ENCODE measurements around the gene CLEC17A. TPM values are rescaled to one million over a fixed set of nuclear protein-coding genes. Genes with fewer than 3 reads are reported as not detected.
A peak's percentile ranks its signal among the peaks of the same experiment; 100 is the strongest.
"Not testable (repeated sequence)": the region's sequence is repeated elsewhere in the genome, so short reads cannot be mapped to it uniquely, and the experiment has no call there.

The CLEC17A gene
- total and polyA plus RNA-seq, 2 of the 13 experiments (the other 11 are each of a cell fraction or from before 2014, with no cell fraction given), result not detected

DNA sequence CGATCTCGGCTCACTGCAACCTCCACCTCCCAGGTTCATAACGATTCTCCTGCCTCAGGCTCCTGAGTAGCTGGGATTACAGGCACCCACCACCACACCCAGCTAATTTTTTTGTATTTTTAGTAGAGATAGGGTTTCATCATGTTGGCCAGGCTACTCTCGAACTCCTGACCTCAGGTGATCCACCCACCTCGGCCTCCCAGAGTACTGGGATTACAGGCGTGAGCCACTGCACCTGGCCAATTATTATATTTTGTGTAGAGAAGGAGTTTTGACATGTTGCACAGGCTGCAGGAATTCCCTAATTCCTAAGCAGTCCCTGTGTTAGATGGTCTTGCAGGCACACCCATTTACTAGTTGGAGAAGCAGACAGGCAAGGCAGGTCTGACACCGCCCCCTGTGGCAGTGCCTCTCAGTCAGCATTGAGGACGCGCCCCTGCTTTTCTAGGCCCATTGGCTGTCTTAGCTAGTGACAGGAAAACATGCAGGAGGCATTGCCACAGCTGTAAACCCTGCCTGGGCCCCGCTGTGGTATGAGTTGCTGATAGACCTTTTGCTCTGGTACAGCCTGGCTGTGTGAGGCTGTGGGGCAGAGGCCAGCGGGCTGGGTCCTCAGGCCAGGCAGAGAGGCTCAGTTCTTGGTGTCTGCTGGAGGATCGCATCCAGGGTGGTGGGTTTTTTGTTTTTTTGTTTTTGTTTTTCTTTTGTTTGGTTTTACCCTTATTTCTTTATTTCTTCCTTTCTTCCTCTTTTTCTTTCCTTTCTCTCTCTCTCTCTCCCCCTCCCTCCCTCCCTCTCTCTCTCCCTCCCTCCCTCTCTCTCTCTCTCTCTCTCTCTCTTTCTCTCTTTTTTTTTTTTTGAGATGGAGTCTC is 31.5 kb upstream of the CLEC17A start (continued):
- 0 out of 2 replicates have a peak, but pooled peaks have one; percentile 38 for TF ChIP-seq GABPB1 (CRISPR knock-in tag; IDR thresholded peaks at IDR 0.05)
- TF ChIP-seq ZFP1 (CRISPR knock-in tag; IDR thresholded peaks at IDR 0.05), result peak; percentile 86
- TF ChIP-seq HDAC2 (CRISPR knock-in tag; IDR thresholded peaks at IDR 0.05), result peak; percentile 66; the same call in 1 of the 2 replicates
- peak; percentile 86 for TF ChIP-seq ZFX (CRISPR knock-in tag; IDR thresholded peaks at IDR 0.05; ENCODE audit: low read depth)
- TF ChIP-seq SIN3A (IDR thresholded peaks at IDR 0.05; ENCODE audit: borderline replicate concordance, low read depth, low read length), result peak; percentile 61; the same call in 1 of the 2 replicates
- TF ChIP-seq NONO (IDR thresholded peaks at IDR 0.05); LCORL (IDR thresholded peaks at IDR 0.05); GABPA (IDR thresholded peaks at IDR 0.05; ENCODE audit: low read depth, low read length): not testable (repeated sequence)
- TF ChIP-seq NONO (CRISPR knock-in tag; conservative IDR thresholded peaks at IDR 0.05), result peak; percentile 53; the same call in 1 of the 2 replicates
- TF ChIP-seq ZMYM3 (CRISPR knock-in tag; IDR thresholded peaks at IDR 0.05), result peak; percentile 88
- TF ChIP-seq TEAD3 (CRISPR knock-in tag; optimal IDR thresholded peaks at IDR 0.05; ENCODE audit: borderline replicate concordance), result peak; percentile 92
- peak; percentile 71 for TF ChIP-seq MED1 (CRISPR knock-in tag; IDR thresholded peaks at IDR 0.05)
- TF ChIP-seq, protein P1, sequence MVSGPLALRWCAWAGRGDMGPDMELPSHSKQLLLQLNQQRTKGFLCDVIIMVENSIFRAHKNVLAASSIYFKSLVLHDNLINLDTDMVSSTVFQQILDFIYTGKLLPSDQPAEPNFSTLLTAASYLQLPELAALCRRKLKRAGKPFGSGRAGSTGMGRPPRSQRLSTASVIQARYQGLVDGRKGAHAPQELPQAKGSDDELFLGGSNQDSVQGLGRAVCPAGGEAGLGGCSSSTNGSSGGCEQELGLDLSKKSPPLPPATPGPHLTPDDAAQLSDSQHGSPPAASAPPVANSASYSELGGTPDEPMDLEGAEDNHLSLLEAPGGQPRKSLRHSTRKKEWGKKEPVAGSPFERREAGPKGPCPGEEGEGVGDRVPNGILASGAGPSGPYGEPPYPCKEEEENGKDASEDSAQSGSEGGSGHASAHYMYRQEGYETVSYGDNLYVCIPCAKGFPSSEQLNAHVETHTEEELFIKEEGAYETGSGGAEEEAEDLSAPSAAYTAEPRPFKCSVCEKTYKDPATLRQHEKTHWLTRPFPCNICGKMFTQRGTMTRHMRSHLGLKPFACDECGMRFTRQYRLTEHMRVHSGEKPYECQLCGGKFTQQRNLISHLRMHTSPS (CRISPR knock-in tag; IDR thresholded peaks at IDR 0.05; ENCODE audit: low read depth), result peak; percentile 67; the same call in 1 of the 2 replicates
- TF ChIP-seq FOSL2 (CRISPR knock-in tag; IDR thresholded peaks at IDR 0.05), result peak; percentile 38
- TF ChIP-seq ZNF644 (CRISPR knock-in tag; IDR thresholded peaks at IDR 0.05; ENCODE audit: low read depth), result 0 out of 2 replicates have a peak, but pooled peaks have one; percentile 49
- TF ChIP-seq HMGXB4 (CRISPR knock-in tag; IDR thresholded peaks at IDR 0.05; ENCODE audit: borderline replicate concordance in 1 of 2, low read depth in 1 of 2), result peak; percentile 62 to 90; a peak in 3 of 4 replicates
- TF ChIP-seq PPARG (CRISPR knock-in tag; conservative IDR thresholded peaks at IDR 0.05), result peak; percentile 68
- peak; percentile 51; the same call in 1 of the 2 replicates for TF ChIP-seq ZSCAN21 (CRISPR knock-in tag; IDR thresholded peaks at IDR 0.05; ENCODE audit: borderline replicate concordance)
- 0 out of 2 replicates have a peak, but pooled peaks have one; percentile 36 for TF ChIP-seq KDM4B (CRISPR knock-in tag; IDR thresholded peaks at IDR 0.05)
- TF ChIP-seq, protein P2, sequence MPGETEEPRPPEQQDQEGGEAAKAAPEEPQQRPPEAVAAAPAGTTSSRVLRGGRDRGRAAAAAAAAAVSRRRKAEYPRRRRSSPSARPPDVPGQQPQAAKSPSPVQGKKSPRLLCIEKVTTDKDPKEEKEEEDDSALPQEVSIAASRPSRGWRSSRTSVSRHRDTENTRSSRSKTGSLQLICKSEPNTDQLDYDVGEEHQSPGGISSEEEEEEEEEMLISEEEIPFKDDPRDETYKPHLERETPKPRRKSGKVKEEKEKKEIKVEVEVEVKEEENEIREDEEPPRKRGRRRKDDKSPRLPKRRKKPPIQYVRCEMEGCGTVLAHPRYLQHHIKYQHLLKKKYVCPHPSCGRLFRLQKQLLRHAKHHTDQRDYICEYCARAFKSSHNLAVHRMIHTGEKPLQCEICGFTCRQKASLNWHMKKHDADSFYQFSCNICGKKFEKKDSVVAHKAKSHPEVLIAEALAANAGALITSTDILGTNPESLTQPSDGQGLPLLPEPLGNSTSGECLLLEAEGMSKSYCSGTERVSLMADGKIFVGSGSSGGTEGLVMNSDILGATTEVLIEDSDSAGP (CRISPR knock-in tag; IDR thresholded peaks at IDR 0.05; ENCODE audit: borderline replicate concordance), result peak; percentile 28; the same call in 1 of the 2 replicates
- TF ChIP-seq HDAC1 (CRISPR knock-in tag; IDR thresholded peaks at IDR 0.05), result peak; percentile 71
- 0 out of 2 replicates have a peak, but pooled peaks have one; percentile 43 for TF ChIP-seq SSRP1 (CRISPR knock-in tag; IDR thresholded peaks at IDR 0.05)
- TF ChIP-seq RXRB (CRISPR knock-in tag; IDR thresholded peaks at IDR 0.05; ENCODE audit: borderline replicate concordance), result peak; percentile 54; the same call in 1 of the 2 replicates
- TF ChIP-seq LCORL (CRISPR knock-in tag; IDR thresholded peaks at IDR 0.05), result peak; percentile 74; the same call in 1 of the 2 replicates
- TF ChIP-seq GABPA (CRISPR knock-in tag; IDR thresholded peaks at IDR 0.05; ENCODE audit: low read depth), result peak; percentile 9; the same call in 1 of the 2 replicates
